Measurements from ENCODE around the gene CELSR3.
A peak's percentile ranks its signal among the peaks of the same experiment; 100 is the strongest.

The CELSR3 gene

DNA sequence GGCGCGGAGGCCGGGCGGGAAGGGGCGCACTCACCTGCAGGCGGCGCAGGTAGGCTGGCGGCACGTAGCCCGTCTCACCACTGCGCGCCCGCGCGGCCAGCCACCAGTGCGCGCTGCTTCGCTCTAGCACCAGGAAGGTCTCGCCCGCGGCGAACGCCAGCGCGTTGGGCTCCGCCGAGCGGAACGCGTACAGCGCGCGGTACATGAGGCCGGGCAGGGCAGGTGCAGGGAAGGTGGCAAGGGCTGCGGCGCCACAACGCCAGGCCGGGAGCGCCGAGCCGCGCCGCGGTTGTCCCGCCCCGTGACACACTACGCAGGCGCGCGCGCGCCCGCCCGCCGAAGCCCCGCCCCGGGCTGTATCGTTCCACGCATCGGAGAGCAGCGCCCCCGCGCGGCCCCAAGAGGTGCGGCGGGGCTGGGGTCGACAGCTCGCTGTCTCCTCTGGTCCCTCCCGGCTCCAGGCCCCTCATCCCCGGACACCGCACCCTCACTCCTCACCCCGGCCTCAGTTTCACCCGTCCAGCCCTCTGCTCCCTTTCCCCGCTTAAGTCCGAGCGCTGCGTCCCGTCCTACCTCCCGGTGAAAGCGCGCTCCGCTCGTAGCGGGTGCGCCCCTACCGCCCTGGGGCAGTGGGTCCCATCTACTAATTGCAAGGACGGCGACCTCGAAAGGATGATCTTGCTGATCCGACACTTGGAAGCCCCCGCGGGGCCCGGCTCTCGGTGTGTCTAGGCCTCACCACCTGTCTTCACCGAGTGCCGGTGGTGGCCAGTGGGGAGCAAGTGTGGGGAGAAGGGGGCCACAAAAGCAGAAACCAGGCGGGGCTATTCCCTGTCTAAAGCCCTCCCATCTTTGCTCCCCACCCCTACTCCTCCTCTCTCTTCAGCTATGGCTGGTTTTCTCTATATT lies 23.2 kb upstream of the CELSR3 start, which contains the start of gene NCKIPSD:
Gene NCKIPSD (minus strand): TSS at position 313 of the 909 bp plus-strand sequence. CDS start 108 bp downstream, at position 205.
- DNase-seq, result peak; percentile 95

DNA sequence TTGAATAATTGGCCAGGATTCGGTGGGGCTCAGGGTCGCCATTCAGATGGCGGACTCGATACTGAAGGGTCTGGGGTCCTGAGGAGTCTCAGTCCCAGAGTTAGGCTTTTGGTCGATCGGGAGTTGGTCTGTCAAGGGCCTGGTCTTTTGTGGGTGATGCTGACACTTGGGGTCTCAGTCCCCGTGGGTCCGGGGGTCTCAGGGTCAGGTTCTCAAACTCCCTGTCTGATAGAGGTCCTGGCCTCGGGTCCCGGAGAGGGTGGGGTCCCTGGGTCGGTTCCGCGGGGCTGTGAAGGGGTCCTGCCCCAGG lies 22.6 kb upstream of the CELSR3 start:
- no peak for DNase-seq

DNA sequence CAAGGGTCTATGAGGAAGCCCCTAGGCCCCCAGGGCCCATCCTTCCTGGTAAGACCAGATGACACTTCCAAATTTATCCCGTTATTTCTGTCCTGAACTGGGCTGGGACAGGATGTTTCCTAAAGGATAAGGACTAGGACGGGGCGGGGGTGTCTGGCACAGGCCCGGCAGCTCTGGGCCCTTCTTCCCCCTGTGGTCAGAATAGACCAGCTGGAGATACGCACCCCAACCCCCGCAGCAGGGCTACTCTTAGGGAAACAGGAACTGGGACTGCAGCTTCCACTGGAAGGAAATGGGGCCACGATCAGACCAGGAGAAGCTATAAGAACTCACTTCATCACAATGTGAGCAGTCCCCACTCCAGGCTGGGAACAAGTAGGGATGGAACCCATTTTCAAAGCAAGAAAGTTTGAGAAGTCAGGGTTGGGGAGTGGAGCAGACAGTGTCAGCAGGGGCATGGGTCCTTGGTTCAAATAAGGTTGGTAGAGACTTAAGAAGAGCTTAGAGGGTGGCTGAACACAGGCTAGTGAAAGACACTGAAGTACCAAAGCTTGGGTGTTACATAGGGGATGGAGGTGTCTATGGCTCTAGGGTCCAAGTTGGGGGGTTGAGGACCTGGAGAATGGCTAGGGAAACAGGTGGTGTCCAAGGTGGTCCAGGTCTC lies 21.9 kb upstream of the CELSR3 start:
- DNase-seq, result no peak

DNA sequence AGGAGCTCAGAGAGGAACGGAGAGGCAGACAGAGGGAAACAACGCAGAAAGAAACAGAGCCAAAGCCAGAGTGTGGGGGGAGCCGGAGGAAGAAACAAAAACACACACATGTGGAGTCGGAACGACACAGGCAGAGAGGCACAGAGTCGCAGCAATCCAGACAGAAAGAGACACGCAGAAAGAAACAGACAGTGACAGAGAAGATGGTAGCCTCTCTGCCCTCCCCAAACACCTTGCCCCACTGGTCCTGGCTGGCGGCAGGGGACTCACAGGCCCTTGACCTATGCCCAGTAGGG lies 21.3 kb upstream of the CELSR3 start:
- no peak for DNase-seq

DNA sequence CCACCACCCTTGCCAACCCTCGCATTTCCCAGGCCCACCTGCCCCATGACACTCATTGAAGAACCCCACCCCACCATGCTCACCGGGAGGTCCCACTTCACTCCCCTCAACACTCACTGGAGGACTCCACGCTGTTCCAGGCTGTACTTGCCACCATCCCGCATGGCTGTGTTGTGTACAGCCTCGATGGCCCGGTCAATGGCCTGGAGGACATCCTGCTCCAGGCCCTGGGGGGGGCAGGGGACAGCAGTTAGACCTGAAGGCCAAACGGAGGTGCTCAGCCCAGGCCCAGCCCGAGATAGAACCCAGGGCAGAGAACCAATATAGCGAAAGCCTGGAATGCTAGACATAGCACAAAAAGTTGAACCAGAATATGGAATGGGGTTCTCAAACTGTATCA lies 20.1 kb upstream of the CELSR3 start:
- no peak for DNase-seq

DNA sequence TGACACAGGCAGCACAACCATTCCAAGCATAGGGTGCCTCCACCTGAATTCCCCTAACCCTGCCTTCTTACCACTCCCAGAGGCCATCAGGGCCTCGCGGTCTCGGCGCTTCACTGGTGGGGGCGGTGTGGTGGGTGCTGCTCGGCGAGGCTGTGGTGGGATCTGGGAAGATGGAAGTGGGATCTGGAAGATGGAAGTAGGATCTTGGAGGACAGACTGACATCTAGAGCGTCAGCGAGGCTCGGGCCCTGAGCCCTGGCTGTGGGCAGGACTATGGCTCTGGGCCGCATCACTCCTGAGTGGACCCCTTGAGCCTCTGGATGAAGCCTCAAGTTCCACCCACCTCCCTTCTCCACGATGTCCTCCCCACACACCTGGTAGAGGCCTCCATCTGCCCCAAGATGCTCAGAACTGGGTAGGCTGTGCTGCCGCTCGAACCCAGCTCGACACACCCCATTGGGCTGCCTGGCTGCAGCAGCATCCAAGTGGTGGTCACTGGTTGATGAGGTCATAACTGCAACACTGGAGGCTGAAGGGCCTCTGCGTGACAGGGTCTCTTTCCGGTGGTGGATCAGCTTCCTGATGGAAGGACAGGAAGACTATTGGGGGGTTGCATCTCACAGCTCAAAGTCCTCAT lies 19.4 kb upstream of the CELSR3 start:
- DNase-seq, result no peak

DNA sequence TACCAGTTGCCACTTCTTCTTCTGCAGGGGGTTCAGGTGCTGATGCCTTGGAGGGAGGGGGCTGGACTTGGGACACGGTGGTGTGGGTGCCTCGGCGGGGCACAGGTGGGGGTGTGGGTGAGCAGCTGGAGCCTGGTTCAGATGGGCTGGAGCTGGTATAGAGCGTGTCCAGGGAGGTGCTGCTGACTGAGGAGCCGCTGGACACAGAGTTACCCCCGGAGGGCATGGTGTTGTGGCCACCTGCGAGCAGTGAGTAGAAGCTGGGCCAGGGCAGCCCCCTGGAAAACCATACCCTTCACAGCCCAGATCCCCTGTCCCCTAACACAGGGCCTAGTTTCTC lies 18.8 kb upstream of the CELSR3 start:
- DNase-seq, result no peak

DNA sequence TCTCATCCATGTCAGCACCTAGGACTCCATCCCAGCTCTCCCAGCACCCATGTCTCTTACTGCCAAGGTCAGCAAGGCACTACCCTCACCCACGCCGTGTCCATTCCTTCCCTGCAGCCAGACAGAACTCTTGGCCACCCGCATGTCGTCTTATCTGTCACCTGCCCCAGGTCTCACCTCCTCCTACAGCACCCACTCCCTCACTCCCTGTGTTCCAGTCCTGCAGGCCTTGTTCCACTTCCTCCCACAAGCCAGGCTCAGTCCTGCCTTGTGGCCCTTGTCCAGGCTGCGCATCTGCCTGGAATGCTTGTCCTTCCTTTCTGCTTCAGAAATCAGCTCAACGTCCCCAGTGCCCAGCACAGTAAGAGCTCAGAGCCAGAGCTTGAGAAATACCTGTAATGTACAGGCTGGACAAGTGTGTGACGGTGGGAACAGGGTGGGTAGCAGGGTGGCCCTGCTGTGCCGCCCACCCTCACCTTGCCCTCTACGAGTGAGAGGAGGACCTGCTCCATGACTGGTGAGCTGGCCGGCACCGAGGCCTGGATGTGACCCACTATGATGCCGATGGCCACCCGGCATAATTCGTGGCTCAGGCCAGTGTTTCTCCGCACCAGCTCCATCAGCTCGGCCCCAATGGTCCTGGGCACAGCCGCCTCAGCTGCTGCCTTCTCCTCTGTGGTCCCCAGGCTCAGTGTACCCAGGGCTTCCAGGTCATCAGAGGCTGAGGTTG lies 18.3 kb upstream of the CELSR3 start:
- DNase-seq, result no peak

DNA sequence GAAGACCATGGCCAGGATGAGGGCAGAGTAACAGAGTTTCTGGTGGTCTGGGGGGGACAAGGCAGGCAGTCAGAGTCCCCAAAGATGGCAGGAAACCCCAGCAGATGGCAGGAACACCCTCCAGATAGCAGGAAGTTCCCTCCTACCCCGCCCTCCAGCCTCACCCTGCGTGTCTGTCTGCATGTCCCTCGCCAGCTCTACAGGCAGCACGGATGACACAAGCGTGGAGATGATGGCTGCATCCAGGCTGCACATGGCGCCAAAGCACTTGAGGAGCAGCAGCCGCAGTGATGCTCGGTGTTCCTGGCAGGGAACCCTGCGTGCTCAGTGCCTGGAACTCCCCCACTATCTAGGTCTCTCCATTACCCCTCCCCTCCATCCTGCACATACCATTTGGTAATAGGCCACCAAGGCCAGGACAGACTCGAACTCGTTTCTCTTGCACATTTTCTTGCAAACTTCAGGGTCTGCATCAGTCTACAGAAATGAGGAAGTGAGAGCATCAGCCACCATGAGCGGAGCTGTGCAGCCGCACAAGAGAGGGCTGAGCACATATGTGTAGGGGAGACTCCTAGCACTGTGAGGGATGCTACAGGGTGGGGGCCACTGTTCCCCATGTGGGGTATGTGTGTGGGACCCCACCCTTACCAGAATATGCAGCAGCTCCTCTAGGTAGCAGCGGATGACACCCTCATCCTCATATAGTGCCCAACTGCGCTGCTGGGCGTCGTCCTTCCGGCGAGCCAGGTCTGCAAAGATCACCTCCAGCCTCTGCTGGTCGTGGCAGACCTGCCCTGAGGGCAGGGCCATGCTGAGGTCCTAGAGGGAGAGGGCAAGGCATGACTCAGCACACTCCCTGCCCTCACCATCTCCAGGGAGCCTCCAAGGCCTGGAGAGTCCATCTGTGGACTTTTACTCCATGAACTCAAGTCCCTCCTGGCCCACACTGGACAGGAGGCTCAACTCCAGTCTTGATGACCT lies 17.0 kb upstream of the CELSR3 start:
- DNase-seq, result no peak

DNA sequence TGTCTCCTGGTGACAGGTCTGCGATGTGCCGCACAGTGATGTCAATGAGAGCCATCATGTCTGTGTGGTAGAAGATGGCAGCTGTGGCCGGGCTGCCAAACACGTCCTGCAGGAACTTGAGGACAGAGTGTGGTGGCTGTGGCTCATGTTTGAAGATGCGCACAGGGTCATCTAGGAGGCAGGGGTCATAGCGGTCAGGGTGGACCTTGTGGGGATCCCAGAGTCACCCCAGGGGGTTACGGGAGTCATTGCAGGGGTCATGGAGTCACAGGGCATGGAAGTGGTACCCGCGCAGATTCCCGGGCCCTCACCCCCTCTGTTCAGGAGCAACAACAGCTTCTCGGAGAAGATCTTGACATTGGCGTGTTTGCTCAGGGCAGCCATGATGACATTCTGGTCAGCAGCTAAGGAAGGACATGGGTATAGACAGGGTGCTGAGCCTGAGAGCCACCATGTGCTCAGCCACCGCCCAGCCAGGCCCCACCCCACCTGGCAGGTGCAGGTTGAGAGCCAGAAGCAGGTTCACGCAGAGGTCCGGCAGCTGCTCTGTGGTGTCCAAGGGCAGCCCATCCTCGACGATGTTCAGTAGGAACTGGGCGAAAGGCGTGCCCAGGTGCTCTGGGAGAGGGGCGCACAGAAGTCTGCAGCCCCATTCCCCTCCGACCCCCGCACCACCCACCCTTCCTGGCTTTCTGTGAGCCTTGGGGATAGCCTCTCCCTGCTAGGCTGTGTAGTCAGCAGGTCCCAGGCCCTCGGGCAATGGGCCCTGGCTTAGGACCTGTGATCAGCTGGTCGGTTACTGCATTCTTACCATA lies 16.1 kb upstream of the CELSR3 start:
- no peak for DNase-seq

DNA sequence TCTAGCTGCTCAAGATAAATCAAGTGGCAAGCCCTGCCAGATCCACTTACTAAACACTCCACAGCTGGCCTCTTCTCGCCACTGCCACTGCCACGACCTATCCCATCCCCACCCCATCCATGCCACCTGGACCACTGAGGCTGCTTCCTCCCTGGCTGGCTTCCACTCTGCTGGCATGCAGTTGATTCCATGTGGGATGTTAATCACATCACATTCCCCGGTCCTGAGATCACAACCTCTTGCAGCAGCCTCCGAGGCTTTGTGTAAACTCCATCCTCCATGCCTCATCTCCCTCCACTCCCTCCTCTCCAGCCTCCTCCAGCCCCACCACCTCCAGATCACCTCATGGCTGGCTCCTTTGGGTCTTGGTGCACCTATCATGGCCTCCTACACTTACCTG lies 15.4 kb upstream of the CELSR3 start:
- DNase-seq, result no peak

DNA sequence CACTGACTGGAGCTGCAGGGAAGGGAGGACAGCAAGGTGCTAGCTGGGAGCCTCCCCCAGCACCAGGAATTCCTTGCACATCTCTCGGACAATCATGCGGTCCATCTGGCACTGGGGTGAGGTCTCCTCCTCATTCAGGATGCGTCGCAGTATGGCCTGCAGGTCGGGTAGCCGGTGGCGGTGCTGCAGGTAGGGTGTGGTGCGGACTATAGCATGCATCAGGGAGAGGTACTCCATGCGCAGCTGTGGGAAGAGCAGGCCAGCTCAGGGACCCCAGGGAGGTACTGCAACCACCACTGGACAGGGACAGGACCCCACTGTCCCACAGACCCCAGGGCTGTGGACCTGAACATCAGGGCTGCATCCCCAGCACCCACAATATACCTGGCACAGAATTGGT lies 11.8 kb upstream of the CELSR3 start:
- DNase-seq, result no peak

DNA sequence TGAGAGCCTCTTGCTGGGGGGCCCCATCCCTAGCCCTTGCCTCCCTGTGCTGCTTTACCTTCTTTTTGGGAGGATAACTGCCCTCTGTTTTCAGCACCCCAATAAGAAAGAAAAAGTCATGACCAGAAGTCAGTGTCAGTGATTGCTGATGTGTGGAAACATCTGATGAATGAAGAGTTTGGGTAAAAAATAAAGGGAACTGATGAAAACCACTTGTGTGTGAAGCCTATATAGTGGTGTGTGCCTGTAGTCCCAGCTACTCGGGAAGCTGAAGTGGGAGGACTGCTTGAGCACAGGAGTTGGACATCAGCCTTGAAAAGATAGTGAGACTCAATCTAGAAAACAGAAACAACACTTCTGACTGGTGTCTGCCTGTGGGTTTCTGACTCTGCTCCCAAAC lies 9.8 kb upstream of the CELSR3 start:
- no peak for DNase-seq

DNA sequence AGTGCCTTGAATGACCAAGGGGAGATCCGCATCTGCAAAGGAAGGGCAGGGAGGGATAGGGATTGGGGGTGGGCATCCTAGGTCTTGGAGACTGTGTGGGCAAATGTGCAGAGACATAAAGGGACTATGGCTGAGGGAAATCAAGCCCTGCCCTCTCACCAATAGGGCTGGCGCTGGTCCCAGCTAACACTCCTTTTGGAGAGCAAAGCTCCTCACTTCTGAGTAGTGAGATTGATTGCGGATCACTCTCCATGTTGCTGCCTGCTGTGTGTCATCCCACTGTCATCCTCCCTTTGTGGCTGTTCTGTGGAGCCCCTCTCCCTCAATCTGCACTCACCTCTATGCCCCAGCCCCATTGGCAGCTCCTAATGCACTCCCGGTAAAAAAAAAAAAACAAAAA lies 2.2 kb upstream of the CELSR3 start:
- DNase-seq, result no peak

DNA sequence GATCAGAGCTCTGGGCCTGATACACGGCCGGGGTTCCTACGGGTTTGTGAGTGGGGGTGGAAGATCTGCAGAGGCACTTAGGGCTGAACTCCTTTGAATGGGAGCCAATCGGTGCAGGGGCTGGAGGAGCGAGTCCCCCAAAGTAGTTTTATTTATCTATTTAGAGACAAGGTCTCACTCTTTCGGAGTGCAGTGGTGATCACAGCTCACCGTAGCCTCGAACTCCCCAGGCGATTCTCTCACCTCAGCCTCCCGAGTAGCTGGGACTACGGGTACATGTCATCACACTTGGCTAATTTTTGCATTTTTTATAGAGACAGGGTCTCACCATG lies 1.6 kb upstream of the CELSR3 start:
- DNase-seq, result no peak

DNA sequence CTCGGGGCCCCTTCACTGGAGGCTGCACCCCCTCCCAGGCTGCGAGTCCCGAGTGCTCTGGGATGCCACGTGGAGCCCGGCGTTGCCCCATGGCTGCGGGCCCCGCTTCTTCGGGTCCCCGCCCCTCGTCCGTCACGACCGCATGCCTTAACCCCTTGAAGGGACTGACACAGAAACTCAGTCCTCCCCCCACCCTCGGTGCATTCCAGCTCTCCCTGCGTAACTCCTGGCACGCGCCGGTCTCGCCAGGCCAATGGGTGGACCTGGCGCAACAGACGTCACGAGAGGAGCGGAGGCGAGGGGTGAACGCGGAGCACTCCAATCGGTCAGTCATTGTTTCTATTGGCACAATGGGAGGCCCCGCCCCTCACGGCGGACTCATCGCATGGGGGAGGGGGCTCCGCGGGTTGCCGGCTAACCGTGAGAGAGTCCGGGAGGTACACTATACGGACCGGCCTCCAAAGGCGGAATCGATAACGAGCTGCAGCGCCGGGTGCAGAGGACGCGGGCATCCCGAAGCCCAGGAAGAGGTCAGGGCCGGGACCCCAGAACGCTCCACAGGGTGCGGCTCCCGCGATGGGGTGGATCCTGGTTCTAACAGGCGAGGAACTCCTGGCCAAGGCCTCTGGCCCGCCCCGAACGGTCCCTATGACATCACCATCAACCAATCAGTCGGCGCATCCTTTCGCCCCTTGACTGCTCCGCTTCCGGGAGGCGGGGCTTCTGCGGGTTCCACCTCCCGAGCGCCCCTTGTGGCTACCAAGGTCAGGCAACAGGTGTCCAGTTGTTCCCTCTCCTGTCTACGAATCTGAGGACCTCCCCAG lies 1.0 kb upstream of the CELSR3 start:
- DNase-seq, result peak; percentile 96

DNA sequence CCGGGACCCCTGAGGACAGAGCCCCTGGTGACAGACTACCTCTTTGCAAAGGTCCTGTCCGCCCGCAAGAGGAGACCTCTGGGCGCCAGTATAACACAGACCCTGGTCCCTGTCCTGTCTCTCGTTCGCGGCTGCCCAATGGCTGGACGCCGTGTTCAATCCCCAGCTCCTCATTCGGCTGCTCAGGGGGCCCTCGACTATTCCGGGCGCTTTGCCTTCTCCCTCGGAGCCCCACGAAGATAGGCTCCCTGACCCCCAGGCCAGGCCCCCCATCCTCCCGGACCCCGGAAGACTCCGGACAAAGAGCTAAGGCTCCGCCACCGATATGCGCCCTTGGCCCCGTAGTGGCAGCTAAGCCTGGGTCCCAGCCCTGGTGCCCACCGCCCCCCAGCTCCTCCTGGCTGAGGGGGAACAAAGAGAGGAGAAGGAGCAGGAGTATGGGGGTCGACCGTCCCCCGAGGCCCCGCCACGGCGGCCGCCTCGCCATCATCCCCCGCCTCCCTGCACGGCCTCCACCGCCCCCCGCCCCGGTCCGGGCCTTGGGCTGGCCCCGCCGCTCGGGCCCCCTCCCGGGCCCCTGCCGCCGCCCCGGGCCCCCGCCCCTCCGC lies 437 bp downstream of the CELSR3 start:
- DNase-seq, result no peak

DNA sequence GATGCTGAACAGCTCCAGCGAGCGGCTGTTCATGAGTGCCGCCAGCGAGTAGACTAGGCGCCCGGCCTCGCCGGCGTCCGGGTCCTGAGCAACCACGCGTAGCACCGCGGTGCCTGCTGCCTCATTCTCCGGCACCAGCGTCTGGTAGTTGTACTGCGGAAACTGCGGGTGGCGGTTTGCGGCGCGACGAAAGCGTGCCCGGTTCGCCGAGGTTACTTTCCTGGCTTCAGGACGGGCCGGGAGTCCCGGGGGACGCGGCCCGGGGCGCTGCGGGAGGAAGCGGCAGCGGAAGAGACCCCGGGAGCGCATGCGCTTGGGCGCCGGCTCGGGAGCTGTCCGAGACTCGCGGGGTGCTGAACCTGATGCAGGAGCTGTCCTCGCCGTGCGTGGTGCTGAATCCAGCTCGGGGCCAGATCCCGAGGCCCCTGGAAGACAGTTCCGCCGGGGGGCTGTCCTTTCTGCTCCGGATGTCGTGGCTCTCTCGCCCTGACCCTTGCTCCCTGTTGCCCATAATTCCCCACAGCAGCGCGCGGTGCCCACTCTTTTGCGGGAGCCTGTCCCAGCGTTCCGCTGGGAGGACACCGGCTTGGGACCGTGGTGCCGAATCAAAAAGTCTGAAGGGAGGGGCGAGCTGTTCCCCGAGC lies 1.1 kb downstream of the CELSR3 start:
- DNase-seq, result peak; percentile 89

DNA sequence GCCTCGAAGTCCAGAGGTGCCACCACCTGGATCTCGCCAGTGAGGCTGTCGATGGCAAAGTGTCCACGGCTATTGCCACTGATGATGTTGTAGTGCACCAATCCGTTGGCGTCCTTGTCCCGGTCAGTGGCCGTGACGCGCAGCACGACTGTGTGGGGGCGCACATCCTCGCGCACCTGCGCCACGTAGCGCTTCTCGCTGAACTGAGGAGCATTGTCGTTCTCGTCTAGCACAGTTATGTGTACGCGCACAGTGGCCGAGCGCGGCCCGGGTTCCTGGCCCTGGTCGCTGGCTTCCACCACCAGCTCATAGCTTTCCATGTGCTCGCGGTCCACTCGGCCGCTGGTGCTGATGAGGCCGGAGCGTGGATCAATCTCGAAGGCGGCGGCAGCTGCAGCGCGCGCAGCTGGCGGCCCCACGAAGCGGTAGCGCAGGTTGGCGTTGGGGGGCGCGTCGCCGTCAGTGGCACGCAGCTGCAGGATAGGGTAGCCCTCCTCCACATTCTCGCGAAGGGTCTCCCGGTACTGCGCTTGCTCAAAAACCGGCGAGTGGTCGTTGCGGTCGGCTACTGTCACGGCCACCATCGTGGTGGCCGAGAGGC lies 1.8 kb downstream of the CELSR3 start:
- no peak for DNase-seq

Data from stimulated activated CD8-positive, alpha-beta memory T cell treated with anti-CD3 and anti-CD28 coated beads, Interleukin-4, amount 100 ng/mL, for 48 hours (primary cell).